ENCODE data around the gene MRPL40. TPM values are rescaled to one million over a fixed set of nuclear protein-coding genes. Genes with fewer than 3 reads are reported as not detected.
A peak's percentile ranks its signal among the peaks of the same experiment; 100 is the strongest.

MRPL40 gene
- polyA plus RNA-seq, 3 donors: 43.7 to 44.8 (median 43.8) TPM

- no peak for DNase-seq
Measured at GRCh38 chr22:19478045-19478900, 45.9 kb downstream of the MRPL40 start.

- peak; percentile 85 for DNase-seq
Measured at GRCh38 chr22:19478901-19479354, 46.6 kb downstream of the MRPL40 start, which contains the start of gene UFD1. Gene UFD1 (minus strand): TSS chr22:19479193. CDS start chr22:19479085, 108 bp downstream.

- peak; percentile 99 for DNase-seq
Measured at GRCh38 chr22:19479355-19480172, 47.2 kb downstream of the MRPL40 start, which contains the start of gene CDC45. Gene CDC45 (plus strand): TSS chr22:19479920. CDS start chr22:19479969, 49 bp downstream.

GRCh38 chr22:19480173-19480568 lies 47.8 kb downstream of the MRPL40 start:
- no peak for DNase-seq

- DNase-seq: no peak
Measured at GRCh38 chr22:19480789-19481188, 48.4 kb downstream of the MRPL40 start.

- DNase-seq: no peak
Measured at GRCh38 chr22:19482297-19482696, 50.0 kb downstream of the MRPL40 start.

- DNase-seq: no peak
Measured at GRCh38 chr22:19483481-19484244, 51.3 kb downstream of the MRPL40 start.

Other genes starting within 250 kb of the MRPL40 start
- 1 to 10 TPM; 4.8 to 8.4 (median 5.4) TPM for gene CLTCL1, start 140.8 kb upstream of the MRPL40 start, polyA plus RNA-seq (ENCODE audit: insufficient read length in 3 of 3)
- 10 to 100 TPM; 35.7 to 37.1 (median 36.0) TPM for gene HIRA, start 812 bp upstream of the MRPL40 start, polyA plus RNA-seq (ENCODE audit: insufficient read length in 3 of 3)
- gene C22orf39, start 15.2 kb downstream of the MRPL40 start, polyA plus RNA-seq (ENCODE audit: insufficient read length in 3 of 3): 10 to 100 TPM; 38.4 to 42.0 (median 40.4) TPM
- 10 to 100 TPM; 64.1 to 69.2 (median 65.7) TPM for gene UFD1, start 46.6 kb downstream of the MRPL40 start, polyA plus RNA-seq (ENCODE audit: insufficient read length in 3 of 3)
- gene CDC45, start 47.4 kb downstream of the MRPL40 start, polyA plus RNA-seq (ENCODE audit: insufficient read length in 3 of 3): 10 to 100 TPM; 18.1 to 19.6 (median 18.7) TPM
- gene CLDN5, start 91.9 kb downstream of the MRPL40 start, polyA plus RNA-seq (ENCODE audit: insufficient read length in 3 of 3): 10 to 100 TPM; 33.8 to 49.0 (median 37.5) TPM

Data from renal pelvis (tissue), 4 donors.